ENCODE results near the gene HDAC7. TPM values are rescaled to one million over a fixed set of nuclear protein-coding genes. Genes with fewer than 3 reads are reported as not detected.

The HDAC7 gene
- total and polyA plus RNA-seq, 2 of the 13 experiments (the other 11 are each of a cell fraction or from before 2014, with no cell fraction given): 4.6 to 10.8 TPM

DNA sequence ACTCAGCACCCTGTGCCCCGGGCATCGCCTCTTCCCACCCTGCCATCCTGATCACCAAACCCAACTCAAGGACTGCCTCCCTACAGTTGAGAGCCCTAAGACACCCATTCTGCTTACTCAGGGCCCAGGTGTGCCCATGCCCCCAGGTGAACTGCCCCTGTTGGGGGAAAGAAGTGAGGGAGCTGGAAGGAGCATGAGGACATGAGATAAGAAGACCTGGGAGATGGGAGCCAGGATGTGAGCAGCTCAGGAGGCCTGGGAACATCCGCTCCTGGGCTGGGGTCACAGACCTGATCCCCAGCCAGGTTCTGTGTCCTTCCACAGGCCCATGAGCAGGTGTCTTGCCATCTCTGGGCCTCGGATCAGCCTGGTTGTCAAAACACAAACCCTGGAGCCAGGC lies 67.6 kb downstream of the HDAC7 start:
- ChIA-PET POLR2A (interaction anchor here (0.6 kb wide), 1 partner anchor 28 kb away, joined by 3 read pairs; no protein-coding TSS in a partner anchor), CTCF (ENCODE audit: low intra/inter-chr PET ratio, low total read pairs) (no interaction called here)
- Histone ChIP-seq H3K4me1 (ENCODE audit: insufficient read depth, low read length) (peaks cover 22% of the 10 kb centered on the region), H3K36me3 (replicated peaks in 1 of 2; ENCODE audit: control insufficient read depth in 1 of 2, insufficient read depth in 2 of 2, low read length in 2 of 2) (no peaks in the 10 kb centered on the region), H2AFZ (ENCODE audit: low read length) (no peak overlapping the region), H3K9ac (ENCODE audit: insufficient read depth, low read depth, low read length) (no peak overlapping the region), H3K4me2 (ENCODE audit: low read depth, low read length) (no peak overlapping the region), H3K27ac (ENCODE audit: extremely low read length, insufficient read depth, low read length) (no peak overlapping the region), H4K20me1 (ENCODE audit: insufficient read depth, low read length) (no peaks in the 10 kb centered on the region), H3K4me3 (replicated peaks in 1 of 3; ENCODE audit: insufficient read depth in 1 of 3, low read depth in 2 of 3, low read length in 3 of 3) (no peak overlapping the region), H3K9me3 (ENCODE audit: low read length) (no peaks in the 10 kb centered on the region), H3K27me3 (ENCODE audit: control insufficient read depth in 1 of 2, insufficient read depth in 2 of 2, low read length in 2 of 2) (peaks cover 13 to 48% of the 10 kb centered on the region in 2 experiments; a peak in 4 of 5 replicates), H3K79me2 (ENCODE audit: insufficient read depth, low read length) (no peaks in the 10 kb centered on the region)
- intact Hi-C loops (cut with micrococcal nuclease; ENCODE audit: unreplicated experiment): no loop called here
- in situ Hi-C loops (cut with HindIII; ENCODE audit: extremely low pct_ligation_motif_present, low pct_unique_long_range_greater_than_20kb): no loop called here
- TF ChIP-seq, protein P1, sequence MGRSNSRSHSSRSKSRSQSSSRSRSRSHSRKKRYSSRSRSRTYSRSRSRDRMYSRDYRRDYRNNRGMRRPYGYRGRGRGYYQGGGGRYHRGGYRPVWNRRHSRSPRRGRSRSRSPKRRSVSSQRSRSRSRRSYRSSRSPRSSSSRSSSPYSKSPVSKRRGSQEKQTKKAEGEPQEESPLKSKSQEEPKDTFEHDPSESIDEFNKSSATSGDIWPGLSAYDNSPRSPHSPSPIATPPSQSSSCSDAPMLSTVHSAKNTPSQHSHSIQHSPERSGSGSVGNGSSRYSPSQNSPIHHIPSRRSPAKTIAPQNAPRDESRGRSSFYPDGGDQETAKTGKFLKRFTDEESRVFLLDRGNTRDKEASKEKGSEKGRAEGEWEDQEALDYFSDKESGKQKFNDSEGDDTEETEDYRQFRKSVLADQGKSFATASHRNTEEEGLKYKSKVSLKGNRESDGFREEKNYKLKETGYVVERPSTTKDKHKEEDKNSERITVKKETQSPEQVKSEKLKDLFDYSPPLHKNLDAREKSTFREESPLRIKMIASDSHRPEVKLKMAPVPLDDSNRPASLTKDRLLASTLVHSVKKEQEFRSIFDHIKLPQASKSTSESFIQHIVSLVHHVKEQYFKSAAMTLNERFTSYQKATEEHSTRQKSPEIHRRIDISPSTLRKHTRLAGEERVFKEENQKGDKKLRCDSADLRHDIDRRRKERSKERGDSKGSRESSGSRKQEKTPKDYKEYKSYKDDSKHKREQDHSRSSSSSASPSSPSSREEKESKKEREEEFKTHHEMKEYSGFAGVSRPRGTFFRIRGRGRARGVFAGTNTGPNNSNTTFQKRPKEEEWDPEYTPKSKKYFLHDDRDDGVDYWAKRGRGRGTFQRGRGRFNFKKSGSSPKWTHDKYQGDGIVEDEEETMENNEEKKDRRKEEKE (IDR thresholded peaks at IDR 0.05): no peak
- TF ChIP-seq AGO2 (optimal IDR thresholded peaks at IDR 0.05; ENCODE audit: low read depth, low read length) (no peak), XRCC5 (optimal IDR thresholded peaks at IDR 0.05; ENCODE audit: low read length) (no peak), ELF3 (CRISPR knock-in tag; IDR thresholded peaks at IDR 0.05) (no peak), ZNF510 (CRISPR knock-in tag; IDR thresholded peaks at IDR 0.05; ENCODE audit: low read depth) (no peak), PAX8 (CRISPR knock-in tag; IDR thresholded peaks at IDR 0.05; ENCODE audit: borderline replicate concordance) (no peak)
- TF ChIP-seq, protein P2, sequence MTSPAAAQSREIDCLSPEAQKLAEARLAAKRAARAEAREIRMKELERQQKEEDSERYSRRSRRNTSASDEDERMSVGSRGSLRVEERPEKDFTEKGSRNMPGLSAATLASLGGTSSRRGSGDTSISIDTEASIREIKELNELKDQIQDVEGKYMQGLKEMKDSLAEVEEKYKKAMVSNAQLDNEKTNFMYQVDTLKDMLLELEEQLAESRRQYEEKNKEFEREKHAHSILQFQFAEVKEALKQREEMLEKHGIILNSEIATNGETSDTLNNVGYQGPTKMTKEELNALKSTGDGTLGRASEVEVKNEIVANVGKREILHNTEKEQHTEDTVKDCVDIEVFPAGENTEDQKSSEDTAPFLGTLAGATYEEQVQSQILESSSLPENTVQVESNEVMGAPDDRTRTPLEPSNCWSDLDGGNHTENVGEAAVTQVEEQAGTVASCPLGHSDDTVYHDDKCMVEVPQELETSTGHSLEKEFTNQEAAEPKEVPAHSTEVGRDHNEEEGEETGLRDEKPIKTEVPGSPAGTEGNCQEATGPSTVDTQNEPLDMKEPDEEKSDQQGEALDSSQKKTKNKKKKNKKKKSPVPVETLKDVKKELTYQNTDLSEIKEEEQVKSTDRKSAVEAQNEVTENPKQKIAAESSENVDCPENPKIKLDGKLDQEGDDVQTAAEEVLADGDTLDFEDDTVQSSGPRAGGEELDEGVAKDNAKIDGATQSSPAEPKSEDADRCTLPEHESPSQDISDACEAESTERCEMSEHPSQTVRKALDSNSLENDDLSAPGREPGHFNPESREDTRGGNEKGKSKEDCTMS (CRISPR knock-in tag; conservative IDR thresholded peaks at IDR 0.05): no peak
- FAIRE-seq (no peak), DNase-seq (ENCODE audit: low spot score) (no peak), ATAC-seq (no peak)
- no TSS peak for BruUV-seq (replicated peaks)
- WGBS (ENCODE audit: low lambda C conversion rate): 49% methylated on average over 4 of the region's 4 CpGs

All from HepG2 (cell line).